Naive thymus-derived CD4-positive, alpha-beta T cell (primary cell): Measurements from ENCODE around the gene DPH7. TPM values are rescaled to one million over a fixed set of nuclear protein-coding genes. Genes with fewer than 3 reads are reported as not detected.
A peak's percentile ranks its signal among the peaks of the same experiment; 100 is the strongest.
"Not testable (repeated sequence)": the region's sequence is repeated elsewhere in the genome, so short reads cannot be mapped to it uniquely, and the experiment has no call there.

ENCODE experiments used
- ATAC-seq: fragments of 150-1000 bp; cut with Tn5 transposase; 2 replicates; pipeline ENCODE4 v1.10.0; 2021; ENCODE audit warnings: mild to moderate bottlenecking, moderate library complexity
- CTCF ChIA-PET: fragments of 350-600 bp; sonication (Branson Sonifier 250); formaldehyde crosslinking; loops from one replicate; lab custom pipeline; 2021; ENCODE audit warnings: antibody characterized with exemption; lab: Charles Lee
- POLR2A ChIA-PET: fragments of 350-600 bp; sonication (Branson Sonifier 250); formaldehyde crosslinking; loops from one replicate; lab custom pipeline; 2021; ENCODE audit warnings: antibody characterized with exemption, inconsistent platforms; lab: Charles Lee
- DNase-seq, 9 donors: peaks; one replicate each; pipeline versions ENCODE4 v3.0.0 to v3.0.0-alpha.2; 2020 to 2022; ENCODE audit warnings: mixed read lengths in 1 of 9
- H3K27ac ChIP-seq: one replicate; pipeline ENCODE4 v1.7.0; 2013; ENCODE audit warnings: mild to moderate bottlenecking, low read depth, low read length, moderate library complexity
- H3K27me3 ChIP-seq, 2 donors: one replicate each; pipeline ENCODE4 v1.7.0; 2013; ENCODE audit warnings: low read length in 2 of 2, mild to moderate bottlenecking in 2 of 2, moderate library complexity in 2 of 2; ENCODE audit not compliant: control insufficient read depth in 2 of 2, insufficient read depth in 2 of 2
- H3K36me3 ChIP-seq, 3 experiments: 1 replicate in 2 of 3; 2 replicates in 1 of 3; pipeline ENCODE4 v1.7.0; 2013; ENCODE audit warnings: low read length in 3 of 3, mild to moderate bottlenecking in 3 of 3, moderate library complexity in 1 of 3; ENCODE audit not compliant: insufficient read depth in 3 of 3, control insufficient read depth in 2 of 3
- H3K4me1 ChIP-seq, 2 donors: one replicate each; pipeline ENCODE4 v1.7.0; 2013; ENCODE audit warnings: low read length in 2 of 2, mild to moderate bottlenecking in 2 of 2, moderate library complexity in 1 of 2; ENCODE audit not compliant: control insufficient read depth in 2 of 2, insufficient read depth in 2 of 2
- H3K4me3 ChIP-seq: 2 replicates; pipeline ENCODE4 v1.7.0; 2013; ENCODE audit warnings: mild to moderate bottlenecking, low read length
- H3K9me3 ChIP-seq, 3 experiments: 1 replicate in 2 of 3; 2 replicates in 1 of 3; pipeline ENCODE4 v1.7.0; 2013; ENCODE audit warnings: low read length in 3 of 3; ENCODE audit not compliant: control insufficient read depth in 2 of 3
- H3K27ac Mint-ChIP-seq, 9 donors: one replicate each; pipeline ENCODE4 v1.8.0; 2020 to 2022; ENCODE audit warnings: mixed read lengths in 9 of 9, mild to moderate bottlenecking in 8 of 9, moderate library complexity in 5 of 9, inconsistent platforms in 2 of 9
- H3K27me3 Mint-ChIP-seq, 5 donors: one replicate each; pipeline ENCODE4 v1.8.0; 2021 to 2022; ENCODE audit warnings: mixed read lengths in 5 of 5, mild to moderate bottlenecking in 1 of 5
- H3K36me3 Mint-ChIP-seq, 5 donors: one replicate each; pipeline ENCODE4 v1.8.0; 2020 to 2022; ENCODE audit warnings: mixed read lengths in 5 of 5, mild to moderate bottlenecking in 3 of 5, inconsistent platforms in 1 of 5
- H3K4me1 Mint-ChIP-seq, 7 donors: one replicate each; pipeline ENCODE4 v1.8.0; 2020 to 2022; ENCODE audit warnings: mixed read lengths in 7 of 7, mild to moderate bottlenecking in 3 of 7, inconsistent platforms in 1 of 7
- H3K4me3 Mint-ChIP-seq, 10 donors: one replicate each; pipeline ENCODE4 v1.8.0; 2020 to 2022; ENCODE audit warnings: mild to moderate bottlenecking in 10 of 10, mixed read lengths in 10 of 10, moderate library complexity in 6 of 10, inconsistent platforms in 2 of 10
- H3K9me3 Mint-ChIP-seq, 11 donors: one replicate each; pipeline ENCODE4 v1.8.0; 2020 to 2022; ENCODE audit warnings: mixed read lengths in 11 of 11, mild to moderate bottlenecking in 4 of 11, inconsistent platforms in 1 of 11, moderate library complexity in 1 of 11
- intact Hi-C, 2 donors: fragments of 100-400 bp; cut with micrococcal nuclease; formaldehyde crosslinking; loops; one replicate each; pipeline ENCODE4 v1.15.1; 2023
- polyA plus RNA-seq, 2 donors: library from polyadenylated mRNA; unstranded; fragments of 300-500 nt; fragmentation: Illumina TruSeq; gene quantifications; one replicate each; pipeline ENCODE4 v1.2.3, GENCODE V29; 2021
- total RNA-seq, 6 experiments: library from RNA in 5 of 6; stranded (reverse) in 5 of 6; gene quantifications; 1 replicate in 5 of 6; 2 replicates in 1 of 6; pipeline ENCODE4 v1.2.3 and lab custom pipeline; 2021 to 2026

Gene DPH7
- total and polyA plus RNA-seq, 7 experiments from 2014 or later: 29.7 to 77.5 (median 47.8) TPM

DNA sequence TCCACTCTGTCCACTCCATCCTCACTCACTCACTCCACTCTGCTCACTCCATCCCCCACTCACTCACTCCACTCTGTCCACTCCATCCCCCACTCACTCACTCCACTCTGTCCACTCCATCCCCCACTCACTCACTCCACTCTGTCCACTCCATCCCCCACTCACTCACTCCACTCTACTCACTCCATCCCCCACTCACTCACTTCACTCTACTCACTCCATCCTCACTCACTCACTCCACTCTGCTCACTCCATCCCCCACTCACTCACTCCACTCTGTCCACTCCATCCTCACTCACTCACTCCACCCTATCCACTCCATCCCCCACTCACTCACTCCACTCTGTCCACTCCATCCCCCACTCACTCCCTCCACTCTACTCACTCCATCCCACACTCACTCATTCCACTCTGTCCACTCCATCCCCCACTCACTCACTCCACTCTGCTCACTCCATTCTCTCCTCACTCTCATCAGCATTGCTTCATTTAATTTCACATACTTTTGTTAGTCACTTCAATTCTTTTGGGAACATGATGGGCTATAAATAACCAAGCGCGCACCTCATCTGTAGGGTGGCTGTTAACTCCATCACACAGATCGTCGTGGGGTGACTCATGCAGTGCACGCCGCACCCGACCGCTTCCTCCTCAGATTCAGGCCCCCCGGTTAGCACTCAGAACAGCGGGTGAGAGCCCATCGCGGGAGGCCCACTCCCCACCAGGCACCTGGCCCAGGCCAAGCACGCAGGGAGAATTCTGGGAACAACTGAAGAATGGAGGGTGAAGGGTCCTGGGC is 59.9 kb downstream of the DPH7 start:
- CTCF ChIA-PET, intact Hi-C loops, DNase-seq, H3K27ac Mint-ChIP-seq, H3K4me1 ChIP-seq, POLR2A ChIA-PET, H3K27ac ChIP-seq, H3K36me3 Mint-ChIP-seq, H3K4me3 ChIP-seq, H3K9me3 ChIP-seq, H3K27me3 ChIP-seq, H3K9me3 Mint-ChIP-seq, H3K27me3 Mint-ChIP-seq, H3K4me1 Mint-ChIP-seq, ATAC-seq, H3K36me3 ChIP-seq: not testable (repeated sequence)
- peak overlapping the region in 1 of 10 donors; percentile 51 for H3K4me3 Mint-ChIP-seq

DNA sequence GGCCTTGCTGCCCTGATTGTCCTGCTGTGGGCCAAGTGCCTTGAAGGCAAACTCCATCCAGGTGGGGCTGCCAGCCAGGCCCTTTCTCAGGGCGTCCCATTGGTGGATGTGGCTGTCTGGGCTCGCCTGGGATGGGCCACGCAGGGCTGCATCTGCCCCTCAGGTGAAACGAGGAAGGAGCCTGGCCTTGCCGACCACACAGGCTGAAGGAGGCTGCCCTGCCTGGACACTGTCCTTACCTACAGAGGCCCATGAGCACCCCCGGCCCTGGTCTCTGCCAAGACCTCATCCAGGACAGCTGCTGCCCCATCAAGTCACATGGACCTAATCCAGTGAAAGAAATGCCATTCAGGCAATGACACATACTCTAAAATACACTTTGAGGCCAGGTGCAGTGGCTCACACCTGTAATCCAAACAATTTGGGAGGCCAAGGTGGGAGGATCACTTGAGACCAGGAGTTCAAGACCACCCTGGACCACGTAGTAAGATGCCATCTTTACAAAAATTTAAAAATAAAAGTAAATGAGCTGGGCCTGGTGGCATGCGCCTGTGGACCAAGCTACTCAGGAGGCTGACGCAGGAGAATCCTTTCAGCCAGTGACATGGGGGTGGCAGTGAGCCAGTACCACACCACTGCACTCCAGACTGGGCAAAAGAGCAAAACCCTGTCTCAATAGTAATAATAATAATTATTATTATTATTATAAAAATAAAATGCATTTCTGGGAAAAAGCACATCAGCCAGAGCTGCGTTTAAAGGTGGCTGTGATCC is 62.4 kb downstream of the DPH7 start:
- POLR2A ChIA-PET: no interaction called here
- CTCF ChIA-PET: no interaction called here
- Mint-ChIP-seq H3K36me3 (peaks cover 0 to 5% (median 0%) of the 10 kb centered on the region in 5 donors), H3K9me3 (no peaks in the 10 kb centered on the region), H3K27ac (no peak overlapping the region), H3K4me1 (peaks cover 0 to 6% (median 5%) of the 10 kb centered on the region in 7 donors), H3K4me3 (no peak overlapping the region), H3K27me3 (no peaks in the 10 kb centered on the region)
- Histone ChIP-seq H3K27me3 (no peaks in the 10 kb centered on the region), H3K27ac (no peak overlapping the region), H3K4me3 (no peak overlapping the region), H3K9me3 (no peaks in the 10 kb centered on the region), H3K4me1 (no peaks in the 10 kb centered on the region), H3K36me3 (no peaks in the 10 kb centered on the region)
- DNase-seq: no peak
- ATAC-seq: no peak
- intact Hi-C loops: no loop called here

- Mint-ChIP-seq H3K27me3 (no peaks in the 10 kb centered on the region), H3K4me1 (peaks cover 0 to 6% (median 5%) of the 10 kb centered on the region in 7 donors), H3K9me3 (no peaks in the 10 kb centered on the region), H3K27ac (no peak overlapping the region), H3K4me3 (no peak overlapping the region), H3K36me3 (peaks cover 0 to 5% (median 0%) of the 10 kb centered on the region in 5 donors)
- no peak for ATAC-seq
- Histone ChIP-seq H3K9me3 (no peaks in the 10 kb centered on the region), H3K36me3 (no peaks in the 10 kb centered on the region), H3K27me3 (no peaks in the 10 kb centered on the region), H3K4me3 (no peak overlapping the region), H3K4me1 (no peaks in the 10 kb centered on the region), H3K27ac (no peak overlapping the region)
- intact Hi-C loops: no loop called here
- ChIA-PET CTCF (no interaction called here), POLR2A (no interaction called here)
- DNase-seq: no peak
Measured at GRCh38 chr9:137515338-137515724, 63.4 kb downstream of the DPH7 start.

DNA sequence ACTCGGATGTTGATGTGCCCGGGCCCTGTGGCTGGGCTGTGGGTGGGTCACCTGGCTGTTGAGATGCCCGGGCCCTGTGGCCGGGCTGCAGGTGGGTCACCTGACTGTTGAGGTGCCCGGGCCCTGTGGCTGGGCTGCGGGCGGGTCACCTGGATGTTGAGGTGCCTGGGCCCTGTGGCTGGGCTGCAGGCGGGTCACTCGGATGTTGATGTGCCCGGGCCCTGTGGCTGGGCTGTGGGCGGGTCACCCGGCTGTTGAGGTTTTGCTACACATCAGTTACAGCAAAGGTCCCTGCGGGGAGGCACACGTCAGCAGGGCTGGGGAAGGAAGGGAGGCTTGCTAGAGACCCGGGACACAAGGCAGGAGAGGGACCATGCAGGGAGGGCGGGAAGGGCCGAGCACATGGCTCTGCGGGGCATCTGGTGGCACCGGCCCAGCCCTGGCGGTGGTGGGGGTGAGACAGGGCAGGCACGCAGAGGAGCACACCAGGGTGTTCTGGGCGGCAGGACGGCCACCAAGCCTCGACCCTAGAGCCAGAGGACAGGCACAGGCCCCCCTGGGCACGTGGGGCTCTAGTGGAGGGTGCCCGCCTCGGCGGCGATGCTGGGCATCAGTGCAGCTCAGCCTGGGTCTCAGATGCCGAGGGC is 63.9 kb downstream of the DPH7 start:
- DNase-seq (no peak), ATAC-seq (no peak)
- no peaks in the 10 kb centered on the region for H3K9me3 Mint-ChIP-seq
- H3K9me3 ChIP-seq: no peaks in the 10 kb centered on the region
- H3K27ac ChIP-seq: no peak overlapping the region
- no peak overlapping the region for H3K4me3 ChIP-seq
- no peaks in the 10 kb centered on the region for H3K4me1 ChIP-seq
- H3K36me3 Mint-ChIP-seq: peaks cover 0 to 5% (median 0%) of the 10 kb centered on the region in 5 donors
- H3K36me3 ChIP-seq: no peaks in the 10 kb centered on the region
- H3K4me3 Mint-ChIP-seq: no peak overlapping the region
- no peak overlapping the region for H3K27ac Mint-ChIP-seq
- peaks cover 0 to 7% (median 5%) of the 10 kb centered on the region in 7 donors for H3K4me1 Mint-ChIP-seq
- intact Hi-C loops: no loop called here
- ChIA-PET POLR2A (no interaction called here), CTCF (no interaction called here)
- no peaks in the 10 kb centered on the region for H3K27me3 Mint-ChIP-seq
- no peaks in the 10 kb centered on the region for H3K27me3 ChIP-seq

DNA sequence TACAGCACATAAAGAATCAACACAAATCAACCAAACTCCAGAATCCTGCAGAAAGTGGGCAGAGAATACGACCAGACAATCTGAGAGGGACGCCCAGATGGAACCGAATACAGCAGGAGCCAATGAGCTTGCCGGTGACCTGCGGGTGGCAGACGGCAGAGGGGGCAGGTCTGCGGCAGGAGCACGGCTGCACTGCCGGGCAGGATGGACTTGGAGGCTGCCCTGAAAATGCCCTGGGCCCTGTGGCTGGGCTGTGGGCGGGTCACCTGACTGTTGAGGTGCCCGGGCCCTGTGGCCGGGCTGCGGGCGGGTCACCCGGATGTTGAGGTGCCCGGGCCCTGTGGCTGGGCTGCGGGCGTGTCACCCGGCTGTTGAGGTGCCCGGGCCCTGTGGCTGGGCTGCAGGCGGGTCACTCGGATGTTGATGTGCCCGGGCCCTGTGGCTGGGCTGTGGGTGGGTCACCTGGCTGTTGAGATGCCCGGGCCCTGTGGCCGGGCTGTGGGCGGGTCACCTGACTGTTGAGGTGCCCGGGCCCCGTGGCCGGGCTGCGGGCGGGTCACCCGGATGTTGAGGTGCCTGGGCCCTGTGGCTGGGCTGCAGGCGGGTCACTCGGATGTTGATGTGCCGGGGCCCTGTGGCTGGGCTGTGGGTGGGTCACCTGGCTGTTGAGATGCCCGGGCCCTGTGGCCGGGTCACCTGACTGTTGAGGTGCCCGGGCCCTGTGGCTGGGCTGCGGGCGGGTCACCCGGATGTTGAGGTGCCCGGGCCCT is 64.7 kb downstream of the DPH7 start:
- H3K27me3 ChIP-seq, H3K27me3 Mint-ChIP-seq, ATAC-seq, H3K4me1 ChIP-seq, H3K9me3 Mint-ChIP-seq, DNase-seq, H3K36me3 Mint-ChIP-seq, POLR2A ChIA-PET, H3K36me3 ChIP-seq, H3K4me1 Mint-ChIP-seq, H3K27ac ChIP-seq, H3K4me3 Mint-ChIP-seq, H3K4me3 ChIP-seq, H3K9me3 ChIP-seq, intact Hi-C loops: not testable (repeated sequence)
- CTCF ChIA-PET: interaction anchor here (0.7 kb wide), 1 partner anchor 190 kb away, joined by 3 read pairs; no protein-coding TSS in a partner anchor
- peak overlapping the region in 4 of 9 donors; percentile 44 to 53 (median 48) for H3K27ac Mint-ChIP-seq

DNA sequence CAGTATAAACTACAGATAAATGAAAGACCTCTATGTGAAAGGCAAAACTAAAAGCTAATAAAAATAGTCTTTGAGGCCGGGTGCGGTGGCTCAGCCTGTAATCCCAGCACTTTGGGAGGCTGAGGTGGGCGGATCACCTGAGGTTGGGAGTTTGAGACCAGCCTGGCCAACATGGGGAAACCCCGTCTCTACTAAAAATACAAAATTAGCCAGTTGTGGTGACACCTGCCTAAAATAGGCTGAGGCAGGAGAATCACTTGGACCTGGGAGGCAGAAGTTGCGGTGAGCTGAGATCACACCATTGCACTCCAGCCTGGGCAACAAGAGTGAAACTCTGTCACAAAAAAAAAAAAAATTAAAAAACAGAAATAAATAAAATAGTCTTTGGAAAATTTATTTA is 65.6 kb downstream of the DPH7 start:
- H3K4me1 ChIP-seq, H3K36me3 ChIP-seq, intact Hi-C loops, DNase-seq, H3K27me3 Mint-ChIP-seq, H3K4me3 ChIP-seq, H3K36me3 Mint-ChIP-seq, H3K4me3 Mint-ChIP-seq, H3K27ac ChIP-seq, H3K27me3 ChIP-seq, POLR2A ChIA-PET, ATAC-seq, H3K9me3 ChIP-seq, H3K4me1 Mint-ChIP-seq, H3K9me3 Mint-ChIP-seq: not testable (repeated sequence)
- CTCF ChIA-PET: interaction anchor here (0.7 kb wide), 1 partner anchor 189 kb away, joined by 3 read pairs; no protein-coding TSS in a partner anchor
- peak overlapping the region in 1 of 9 donors; percentile 74 for H3K27ac Mint-ChIP-seq
